K562 (cell line): ENCODE results near the gene TEX52.

Experiments used
- BDP1 ChIP-seq: IDR thresholded peaks from 3 replicates; pipeline ENCODE4 v1.6.1; 2011; ENCODE audit not compliant: insufficient read length, insufficient read depth
- CHD1 ChIP-seq: fragments of 200-600 bp; sonication (generic); IDR thresholded peaks from one replicate; pipeline ENCODE4 v1.6.1; 2012; ENCODE audit warnings: mild to moderate bottlenecking, moderate library complexity, low read length, inconsistent platforms
- EP300 ChIP-seq: IDR thresholded peaks from 2 replicates; pipeline ENCODE4 v1.6.1; 2012; ENCODE audit warnings: low read length, improper control_type of control experiment
- ESRRA ChIP-seq: fragments of 450-650 bp; IDR thresholded peaks from 2 replicates; pipeline ENCODE4 v1.6.1; 2014; ENCODE audit warnings: low read depth, mild to moderate bottlenecking, moderate library complexity, borderline replicate concordance
- HNRNPK ChIP-seq: fragments of 200-400 bp; formaldehyde crosslinking; IDR thresholded peaks from one replicate; pipeline ENCODE4 v1.6.1; 2018; ENCODE audit warnings: mild to moderate bottlenecking, low read depth, low read length; ENCODE audit not compliant: poor library complexity, severe bottlenecking
- NR3C1 ChIP-seq: sonication (generic); formaldehyde crosslinking; IDR thresholded peaks from 2 replicates; pipeline ENCODE4 v1.8.1; 2022; ENCODE audit warnings: missing genetic modification reagents
- PHF8 ChIP-seq: fragments of 200-600 bp; sonication (generic); IDR thresholded peaks from 2 replicates; pipeline ENCODE4 v1.6.1; 2012; ENCODE audit warnings: mixed run types, mild to moderate bottlenecking, inconsistent platforms, low read length, moderate library complexity, borderline replicate concordance
- TAF15 ChIP-seq: fragments of 200-400 bp; formaldehyde crosslinking; IDR thresholded peaks from 2 replicates; pipeline ENCODE4 v1.6.1; 2017; ENCODE audit warnings: mild to moderate bottlenecking, low read depth, low read length, moderate library complexity
- ZEB2 ChIP-seq: fragments of 450-650 bp; IDR thresholded peaks from 2 replicates; pipeline ENCODE4 v1.6.1; 2016
- ZNF239 ChIP-seq: fragments of 250-450 bp; sonication (Bioruptor Pico); IDR thresholded peaks from 2 replicates; pipeline ENCODE4 v1.4.0; 2020; ENCODE audit warnings: mild to moderate bottlenecking
- ZNF445 ChIP-seq: fragments of 250-450 bp; sonication (Bioruptor Pico); IDR thresholded peaks from 2 replicates; pipeline ENCODE4 v1.4.0; 2020; ENCODE audit warnings: low read depth, mild to moderate bottlenecking, moderate library complexity
- ZNF75A ChIP-seq: fragments of 450-650 bp; formaldehyde crosslinking; IDR thresholded peaks from 2 replicates; pipeline ENCODE4 v1.4.0; 2020; ENCODE audit warnings: mild to moderate bottlenecking
- TF ChIP-seq, protein P1 (sequence below), 3 experiments: IDR thresholded peaks in 2 of 3; conservative IDR thresholded peaks in 1 of 3; 2 replicates each; pipeline ENCODE4 v1.5.1; 2011 to 2012; ENCODE audit warnings: low read length in 3 of 3, mild to moderate bottlenecking in 3 of 3, control low read depth in 2 of 3, improper control_type of control experiment in 1 of 3, inconsistent platforms in 1 of 3, low read depth in 1 of 3, mixed read lengths in 1 of 3, moderate library complexity in 1 of 3; ENCODE audit not compliant: insufficient read depth in 2 of 3

- TF ChIP-seq ZNF75A (CRISPR knock-in tag), result no peak
- TF ChIP-seq ZNF445 (CRISPR knock-in tag), result no peak
- no peak for TF ChIP-seq ESRRA
- TF ChIP-seq, protein P1, sequence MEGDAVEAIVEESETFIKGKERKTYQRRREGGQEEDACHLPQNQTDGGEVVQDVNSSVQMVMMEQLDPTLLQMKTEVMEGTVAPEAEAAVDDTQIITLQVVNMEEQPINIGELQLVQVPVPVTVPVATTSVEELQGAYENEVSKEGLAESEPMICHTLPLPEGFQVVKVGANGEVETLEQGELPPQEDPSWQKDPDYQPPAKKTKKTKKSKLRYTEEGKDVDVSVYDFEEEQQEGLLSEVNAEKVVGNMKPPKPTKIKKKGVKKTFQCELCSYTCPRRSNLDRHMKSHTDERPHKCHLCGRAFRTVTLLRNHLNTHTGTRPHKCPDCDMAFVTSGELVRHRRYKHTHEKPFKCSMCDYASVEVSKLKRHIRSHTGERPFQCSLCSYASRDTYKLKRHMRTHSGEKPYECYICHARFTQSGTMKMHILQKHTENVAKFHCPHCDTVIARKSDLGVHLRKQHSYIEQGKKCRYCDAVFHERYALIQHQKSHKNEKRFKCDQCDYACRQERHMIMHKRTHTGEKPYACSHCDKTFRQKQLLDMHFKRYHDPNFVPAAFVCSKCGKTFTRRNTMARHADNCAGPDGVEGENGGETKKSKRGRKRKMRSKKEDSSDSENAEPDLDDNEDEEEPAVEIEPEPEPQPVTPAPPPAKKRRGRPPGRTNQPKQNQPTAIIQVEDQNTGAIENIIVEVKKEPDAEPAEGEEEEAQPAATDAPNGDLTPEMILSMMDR (IDR thresholded peaks at IDR 0.05 in 2 of 3, conservative IDR thresholded peaks at IDR 0.05 in 1 of 3; ENCODE audit: insufficient read depth in 2 of 3, low read depth in 1 of 3, low read length in 3 of 3), result no peak
- no peak for TF ChIP-seq PHF8
- TF ChIP-seq EP300, result no peak
- no peak for TF ChIP-seq HNRNPK
- TF ChIP-seq TAF15, result no peak
- TF ChIP-seq NR3C1 (CRISPR knock-in tag), result no peak
- no peak for TF ChIP-seq ZEB2
- TF ChIP-seq BDP1, result no peak
- TF ChIP-seq ZNF239 (CRISPR knock-in tag), result no peak
- no peak for TF ChIP-seq CHD1
Observed at GRCh38 chr12:2864198-2864597, 7.4 kb upstream of the TEX52 start.
